Spleen (tissue), 11 donors: Measurements from ENCODE around the gene TMEM267. TPM values are rescaled to one million over a fixed set of nuclear protein-coding genes. Genes with fewer than 3 reads are reported as not detected.

Experiments used
- DNase-seq: peaks from one replicate; pipeline ENCODE4 v3.0.0-alpha.2; 2020
- H3K27ac ChIP-seq, 8 donors: fragments of 200-600 bp; sonication (generic) in 7 of 8; 1 replicate in 4 of 8; 2 replicates in 4 of 8; pipeline versions ENCODE4 v1.5.0 to v1.8.0; 2016 to 2021; ENCODE audit warnings: inconsistent platforms in 4 of 8, mild to moderate bottlenecking in 4 of 8, moderate library complexity in 1 of 8
- H3K27me3 ChIP-seq, 7 donors: fragments of 200-600 bp; sonication (generic) in 6 of 7; replicated peaks in 1 of 7; 1 replicate in 4 of 7; 2 replicates in 3 of 7; pipeline versions ENCODE4 v1.5.0 to v1.8.0; 2016 to 2021; ENCODE audit warnings: inconsistent platforms in 3 of 7, mild to moderate bottlenecking in 1 of 7
- H3K36me3 ChIP-seq, 6 donors: fragments of 200-600 bp; sonication (generic) in 5 of 6; 1 replicate in 4 of 6; 2 replicates in 2 of 6; pipeline versions ENCODE4 v1.5.0 to v1.8.0; 2016 to 2021; ENCODE audit warnings: inconsistent platforms in 2 of 6
- H3K4me1 ChIP-seq, 6 donors: fragments of 200-600 bp; sonication (generic) in 5 of 6; 1 replicate in 3 of 6; 2 replicates in 3 of 6; pipeline versions ENCODE4 v1.5.0 to v1.8.0; 2016 to 2021; ENCODE audit warnings: inconsistent platforms in 3 of 6
- H3K4me3 ChIP-seq, 8 donors: fragments of 200-600 bp; sonication (generic) in 7 of 8; 1 replicate in 4 of 8; 2 replicates in 4 of 8; pipeline versions ENCODE4 v1.5.0 to v1.8.0; 2016 to 2021; ENCODE audit warnings: inconsistent platforms in 4 of 8, mild to moderate bottlenecking in 4 of 8, moderate library complexity in 2 of 8
- H3K9me3 ChIP-seq, 8 donors: fragments of 200-600 bp; sonication (generic) in 7 of 8; 1 replicate in 4 of 8; 2 replicates in 4 of 8; pipeline versions ENCODE4 v1.5.0 to v1.8.0; 2016 to 2021; ENCODE audit warnings: inconsistent platforms in 4 of 8
- POLR2A ChIP-seq, 3 donors: fragments of 450-650 bp; IDR thresholded peaks; one replicate each; pipeline ENCODE4 v1.5.1; 2017; ENCODE audit warnings: antibody characterized with exemption in 3 of 3, mild to moderate bottlenecking in 1 of 3
- POLR2AphosphoS5 ChIP-seq, 3 donors: sonication (generic); formaldehyde crosslinking; IDR thresholded peaks; one replicate each; pipeline ENCODE4 v1.5.1; 2017; ENCODE audit warnings: antibody characterized with exemption in 3 of 3
- WGBS, 5 donors: extraction: QIAGEN DNeasy Blood & Tissue Kit in 3 of 5; methylation state at CpG; one replicate each; pipeline versions ENCODE4 v1.1.5 to v1.1.7; 2013 to 2018; 5-methylcytosine and 5-hydroxymethylcytosine counted together
- intact Hi-C: fragments of 100-400 bp; cut with DNase I; formaldehyde crosslinking; loops from one replicate; pipeline ENCODE4 v1.15.0; 2023; ENCODE audit warnings: low total_unique reads
- polyA plus RNA-seq, 3 donors: library from polyadenylated mRNA; stranded (reverse); fragments of 200-250 nt; gene quantifications; one replicate each; pipeline ENCODE4 v1.2.1, GENCODE V29; 2013
- total RNA-seq, 7 donors: library from RNA; depleted of rRNA in 3 of 7; stranded (reverse); fragments of >200 nt in 3 of 7; fragmentation: NEBNext Ultra II Directional in 4 of 7; extraction: Animal tissue kit (Norgen Biotek cat#: 25700) in 4 of 7; gene quantifications; one replicate each; pipeline versions ENCODE4 v1.1.0 to v1.2.1, GENCODE V29; 2016 to 2021
- TF ChIP-seq, protein P1 (sequence below), 11 experiments: fragments of 200-600 bp in 7 of 11; fragments of 450-650 bp in 4 of 11; sonication (generic) in 4 of 11; IDR thresholded peaks in 8 of 11; conservative IDR thresholded peaks in 3 of 11; 1 replicate in 7 of 11; 2 replicates in 4 of 11; pipeline versions ENCODE4 v1.4.0 to v1.8.0; 2016 to 2021; ENCODE audit warnings: antibody characterized with exemption in 11 of 11, inconsistent platforms in 4 of 11, mild to moderate bottlenecking in 1 of 11
- donor health status: healthy with polysubstance abuse.
- donor health status: DM: no; HTN: no; CAD: no; lungs with moderate emphysema.
- donor health status: DM: no; HTN: no; CAD: no.
- donor health status: Bipolar disorder and iron deficiency.
- donor health status: healthy.
- donor health status: DM: no; HTN: no; CAD: no.
- donor health status: DM: yes; HTN: yes; CAD: no.

The TMEM267 gene
- total and polyA plus RNA-seq, 10 donors: 9.2 to 18.0 (median 11.2) TPM

GRCh38 chr5:43432486-43433375 is 50.9 kb downstream of the TMEM267 start:
- H3K36me3 ChIP-seq: no peaks in the 10 kb centered on the region
- H3K4me3 ChIP-seq: no peak overlapping the region
- WGBS, 5 donors: 75 to 85% (median 79%) methylated on average over 3 of the region's 3 CpGs
- peaks cover 0 to 10% (median 5%) of the 10 kb centered on the region in 8 donors for H3K9me3 ChIP-seq
- H3K27ac ChIP-seq: no peak overlapping the region
- TF ChIP-seq POLR2AphosphoS5 (IDR thresholded peaks at IDR 0.05) (no peak), POLR2A (IDR thresholded peaks at IDR 0.05) (no peak)
- TF ChIP-seq, protein P1, sequence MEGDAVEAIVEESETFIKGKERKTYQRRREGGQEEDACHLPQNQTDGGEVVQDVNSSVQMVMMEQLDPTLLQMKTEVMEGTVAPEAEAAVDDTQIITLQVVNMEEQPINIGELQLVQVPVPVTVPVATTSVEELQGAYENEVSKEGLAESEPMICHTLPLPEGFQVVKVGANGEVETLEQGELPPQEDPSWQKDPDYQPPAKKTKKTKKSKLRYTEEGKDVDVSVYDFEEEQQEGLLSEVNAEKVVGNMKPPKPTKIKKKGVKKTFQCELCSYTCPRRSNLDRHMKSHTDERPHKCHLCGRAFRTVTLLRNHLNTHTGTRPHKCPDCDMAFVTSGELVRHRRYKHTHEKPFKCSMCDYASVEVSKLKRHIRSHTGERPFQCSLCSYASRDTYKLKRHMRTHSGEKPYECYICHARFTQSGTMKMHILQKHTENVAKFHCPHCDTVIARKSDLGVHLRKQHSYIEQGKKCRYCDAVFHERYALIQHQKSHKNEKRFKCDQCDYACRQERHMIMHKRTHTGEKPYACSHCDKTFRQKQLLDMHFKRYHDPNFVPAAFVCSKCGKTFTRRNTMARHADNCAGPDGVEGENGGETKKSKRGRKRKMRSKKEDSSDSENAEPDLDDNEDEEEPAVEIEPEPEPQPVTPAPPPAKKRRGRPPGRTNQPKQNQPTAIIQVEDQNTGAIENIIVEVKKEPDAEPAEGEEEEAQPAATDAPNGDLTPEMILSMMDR (IDR thresholded peaks at IDR 0.05 in 8 of 11, conservative IDR thresholded peaks at IDR 0.05 in 3 of 11): no peak
- intact Hi-C loops: no loop called here
- H3K27me3 ChIP-seq: no peaks in the 10 kb centered on the region
- H3K4me1 ChIP-seq: no peaks in the 10 kb centered on the region
- DNase-seq: no peak

DNA sequence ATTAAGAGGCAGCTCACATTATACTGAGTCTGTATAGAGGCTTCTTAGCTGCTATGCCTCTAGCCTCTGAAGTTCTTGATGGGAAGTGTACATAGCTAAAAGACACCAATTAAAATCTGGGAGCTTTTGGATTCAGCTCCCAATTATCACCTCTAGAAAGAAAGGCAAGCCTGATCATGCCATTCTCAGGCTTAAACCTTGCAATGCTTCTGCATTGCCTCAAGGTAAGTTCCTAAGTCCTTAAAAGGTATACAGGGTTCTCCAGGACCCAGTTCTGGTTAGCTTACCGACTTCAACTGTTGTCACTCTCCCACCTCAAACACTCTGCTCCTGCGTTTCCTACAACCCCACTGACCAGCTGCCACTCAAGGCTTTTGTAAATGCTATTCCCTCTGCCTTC is 54.0 kb downstream of the TMEM267 start:
- 84 to 96% (median 87%) methylated on average over 2 of the region's 2 CpGs for WGBS, 5 donors
- H3K4me1 ChIP-seq: no peaks in the 10 kb centered on the region
- H3K27ac ChIP-seq: no peak overlapping the region
- intact Hi-C loops: no loop called here
- no peak for DNase-seq
- H3K4me3 ChIP-seq: no peak overlapping the region
- no peaks in the 10 kb centered on the region for H3K27me3 ChIP-seq
- H3K9me3 ChIP-seq: no peaks in the 10 kb centered on the region
- TF ChIP-seq POLR2AphosphoS5 (IDR thresholded peaks at IDR 0.05) (no peak), POLR2A (IDR thresholded peaks at IDR 0.05) (no peak)
- TF ChIP-seq, protein P1 (IDR thresholded peaks at IDR 0.05 in 8 of 11, conservative IDR thresholded peaks at IDR 0.05 in 3 of 11): no peak
- H3K36me3 ChIP-seq: no peaks in the 10 kb centered on the region

DNA sequence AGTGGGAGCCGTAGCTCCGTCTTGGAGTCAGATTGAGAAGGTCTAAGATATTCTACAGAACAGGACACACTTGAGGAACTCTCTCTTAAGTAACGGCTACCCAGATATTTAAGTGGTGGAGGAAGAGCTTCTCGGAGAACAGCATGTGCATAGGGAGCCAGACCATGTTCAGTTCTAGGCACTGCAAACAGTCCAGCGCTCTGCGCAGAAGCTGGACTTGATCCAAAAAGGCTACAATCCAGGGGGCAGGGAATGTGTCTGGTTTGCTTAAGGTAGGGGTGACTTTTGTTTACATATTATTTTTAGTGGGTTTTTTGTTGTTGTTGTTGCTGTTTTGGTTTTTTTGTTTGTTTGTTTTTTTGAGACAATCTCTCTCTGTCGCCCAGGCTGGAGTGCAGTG is 54.6 kb downstream of the TMEM267 start:
- Histone ChIP-seq H3K4me3 (no peak overlapping the region), H3K36me3 (no peaks in the 10 kb centered on the region), H3K27me3 (no peaks in the 10 kb centered on the region), H3K27ac (no peak overlapping the region), H3K9me3 (no peaks in the 10 kb centered on the region), H3K4me1 (no peaks in the 10 kb centered on the region)
- TF ChIP-seq POLR2AphosphoS5 (IDR thresholded peaks at IDR 0.05) (no peak), POLR2A (IDR thresholded peaks at IDR 0.05) (no peak)
- TF ChIP-seq, protein P1 (IDR thresholded peaks at IDR 0.05 in 8 of 11, conservative IDR thresholded peaks at IDR 0.05 in 3 of 11): no peak
- intact Hi-C loops: no loop called here
- no peak for DNase-seq
- 81 to 92% (median 87%) methylated on average over 7 of the region's 7 CpGs for WGBS, 5 donors

GRCh38 chr5:43427306-43427705 is 56.4 kb downstream of the TMEM267 start:
- H3K36me3 ChIP-seq: no peaks in the 10 kb centered on the region
- H3K9me3 ChIP-seq: no peaks in the 10 kb centered on the region
- no peak overlapping the region for H3K27ac ChIP-seq
- H3K4me3 ChIP-seq: no peak overlapping the region
- no peak for DNase-seq
- intact Hi-C loops: no loop called here
- WGBS, 5 donors: 78 to 89% (median 86%) methylated on average over 4 of the region's 4 CpGs
- TF ChIP-seq POLR2AphosphoS5 (IDR thresholded peaks at IDR 0.05) (no peak), POLR2A (IDR thresholded peaks at IDR 0.05) (no peak)
- TF ChIP-seq, protein P1 (IDR thresholded peaks at IDR 0.05 in 8 of 11, conservative IDR thresholded peaks at IDR 0.05 in 3 of 11): no peak
- H3K4me1 ChIP-seq: no peaks in the 10 kb centered on the region
- H3K27me3 ChIP-seq: no peaks in the 10 kb centered on the region
